Epidermal melanocyte (primary cell): Measurements from ENCODE around the gene PRKAR1B.

Experiments used
- DNase-seq: peaks from one replicate; pipeline ENCODE4 v3.0.0; 2011; ENCODE audit warnings: low spot score; ENCODE audit not compliant: insufficient read length

PRKAR1B gene

GRCh38 chr7:542131-542712 lies 184.9 kb downstream of the PRKAR1B start:
- DNase-seq: no peak

- no peak for DNase-seq
These were observed 185.4 kb downstream of the PRKAR1B start for GRCh38 chr7:541661-542060.

DNA sequence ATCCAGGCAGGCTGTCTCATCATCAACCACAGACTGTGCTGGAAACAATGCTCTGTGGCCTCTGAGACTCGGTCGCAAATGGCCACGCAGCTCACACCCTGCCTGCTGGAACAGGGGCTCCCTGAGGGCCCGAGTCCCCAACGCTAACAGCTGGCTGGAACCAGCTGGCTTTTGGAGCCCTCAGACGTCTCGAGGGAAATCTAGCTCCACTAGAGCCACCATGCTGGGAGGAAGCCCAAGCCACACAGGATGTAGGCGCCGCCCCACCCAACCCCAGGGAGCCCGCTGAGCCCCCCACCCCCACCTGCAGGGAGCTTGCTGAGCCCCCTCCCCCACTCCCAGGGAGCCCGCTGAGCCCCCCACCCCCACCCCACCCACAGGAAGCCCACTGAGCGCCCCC lies 186.1 kb downstream of the PRKAR1B start:
- DNase-seq: no peak

DNA sequence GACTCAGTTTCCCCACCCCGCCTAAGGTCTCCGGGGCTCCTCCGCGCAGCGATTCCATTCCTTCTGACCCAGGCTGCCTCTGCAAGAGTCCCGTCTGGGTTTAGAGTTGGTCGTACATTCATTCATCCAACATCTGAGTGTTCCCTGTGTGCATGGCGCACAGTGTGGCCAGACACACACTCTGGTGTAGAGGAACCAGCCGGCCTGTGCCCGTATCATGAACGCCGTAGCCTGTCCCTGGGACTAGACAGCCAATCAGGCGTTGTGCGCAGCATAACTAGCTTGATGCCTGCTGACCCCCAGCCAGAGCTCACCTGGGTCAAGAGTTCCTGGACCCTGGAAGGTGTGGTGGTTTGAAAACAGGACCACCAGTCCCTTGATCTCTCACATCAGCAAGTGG lies 186.5 kb downstream of the PRKAR1B start:
- DNase-seq: no peak

- no peak for DNase-seq
These were observed 187.2 kb downstream of the PRKAR1B start for GRCh38 chr7:539731-540411.

DNA sequence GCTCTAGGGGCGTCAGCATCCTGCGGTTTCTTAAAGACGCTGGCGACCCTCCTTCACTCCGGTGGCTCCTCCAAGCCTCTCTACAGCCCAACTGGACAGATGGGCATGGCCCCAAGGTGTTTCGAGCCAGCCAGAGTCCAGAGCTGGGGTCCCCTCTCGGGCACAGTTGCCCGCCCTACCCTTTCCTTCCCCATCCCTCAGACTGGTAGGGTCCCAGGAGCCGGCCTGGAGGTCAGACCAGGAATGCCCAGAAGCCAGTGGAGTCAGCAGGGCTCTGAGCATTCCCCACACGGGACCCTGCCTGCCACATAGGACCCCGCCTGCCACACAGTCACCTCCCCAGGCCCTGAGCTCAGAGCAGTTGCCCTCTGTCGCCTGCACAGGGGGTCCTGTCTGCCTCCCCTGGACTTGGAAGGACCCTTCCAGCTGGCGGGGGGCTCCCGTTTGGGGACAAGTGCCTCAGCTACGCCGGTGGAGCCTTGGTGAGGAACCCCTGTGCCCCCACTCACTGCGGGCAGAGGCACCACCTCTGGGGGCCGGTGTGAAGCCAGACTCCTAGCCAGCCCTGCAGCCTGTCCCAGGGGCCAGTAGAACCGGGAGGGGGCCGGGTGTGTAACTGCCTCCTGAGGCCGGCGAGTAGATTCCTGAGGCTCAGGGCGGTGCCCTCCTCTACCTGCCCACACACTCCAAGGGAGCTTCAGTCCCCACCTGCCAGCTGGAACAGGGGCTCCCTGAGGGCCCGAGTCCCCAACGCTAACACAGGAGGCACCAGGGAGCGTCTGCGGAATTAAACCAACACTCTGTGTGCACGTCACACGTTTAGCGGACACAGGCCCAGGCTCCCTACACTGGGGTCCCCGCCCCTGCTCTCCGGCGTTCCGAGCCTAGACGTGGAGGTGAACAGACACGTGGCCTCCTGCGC lies 188.1 kb downstream of the PRKAR1B start:
- no peak for DNase-seq

GRCh38 chr7:537911-538634 lies 189.0 kb downstream of the PRKAR1B start:
- peak; percentile 89 for DNase-seq

DNA sequence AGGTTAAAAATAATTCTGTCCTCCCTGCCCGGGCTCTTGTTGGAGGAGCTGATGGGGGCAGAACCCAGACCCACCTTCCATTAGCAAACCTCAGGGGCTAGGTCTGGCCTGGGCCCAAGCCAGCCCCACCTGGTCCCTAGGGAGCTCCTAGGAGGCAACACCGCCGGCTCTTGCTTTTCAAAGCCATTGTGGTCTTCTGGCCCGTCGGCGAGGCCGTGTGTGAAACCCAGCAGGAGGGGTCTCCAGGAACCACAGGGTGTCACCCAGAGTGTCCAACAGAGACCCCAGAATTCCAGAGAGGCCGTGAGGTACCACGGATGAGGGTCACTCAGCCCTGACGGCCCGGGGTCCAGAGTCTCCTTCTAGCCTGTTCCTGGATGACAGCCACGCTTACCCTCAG lies 190.8 kb downstream of the PRKAR1B start:
- no peak for DNase-seq

- no peak for DNase-seq
These were observed 192.1 kb downstream of the PRKAR1B start for GRCh38 chr7:534959-535358.

DNA sequence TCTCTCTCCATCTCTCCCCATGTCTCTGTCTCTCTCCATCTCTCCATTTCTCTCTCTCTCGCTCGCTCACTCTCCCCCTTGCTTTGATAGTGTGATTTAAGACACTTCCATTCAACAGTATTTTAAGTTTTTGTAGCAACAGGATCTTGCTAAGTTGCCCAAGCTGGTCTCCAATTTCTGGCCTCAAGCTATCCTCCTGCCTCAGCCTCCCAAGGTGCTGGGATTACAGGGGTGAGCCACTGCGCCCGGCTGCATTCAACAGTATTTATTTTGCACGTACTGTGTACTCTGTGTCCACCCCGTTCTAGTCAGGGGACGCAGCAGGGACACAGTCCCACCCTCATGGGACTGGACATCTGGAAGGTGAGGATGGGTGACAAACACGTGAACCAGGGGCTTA lies 193.0 kb downstream of the PRKAR1B start:
- DNase-seq: no peak

DNA sequence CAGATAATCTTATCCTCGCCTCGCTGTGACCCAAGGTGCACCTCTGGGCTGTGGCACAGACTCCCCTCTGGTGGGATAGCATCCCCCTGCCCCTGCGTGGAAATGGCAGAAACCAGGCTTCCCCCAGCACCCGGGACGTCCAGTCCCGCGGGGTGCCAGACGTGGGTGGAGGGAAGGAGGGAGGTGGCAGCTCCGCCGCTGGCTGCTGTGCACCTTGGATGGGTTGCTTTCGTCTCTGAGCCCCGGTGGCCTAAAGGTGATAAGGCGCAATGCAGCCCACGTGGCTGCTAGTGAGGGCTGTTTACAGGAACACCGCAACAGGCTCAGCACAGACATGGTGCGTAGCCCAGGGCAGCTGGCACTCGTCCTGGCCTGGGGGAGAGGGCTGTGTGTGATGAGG lies 193.8 kb downstream of the PRKAR1B start:
- DNase-seq: no peak

DNA sequence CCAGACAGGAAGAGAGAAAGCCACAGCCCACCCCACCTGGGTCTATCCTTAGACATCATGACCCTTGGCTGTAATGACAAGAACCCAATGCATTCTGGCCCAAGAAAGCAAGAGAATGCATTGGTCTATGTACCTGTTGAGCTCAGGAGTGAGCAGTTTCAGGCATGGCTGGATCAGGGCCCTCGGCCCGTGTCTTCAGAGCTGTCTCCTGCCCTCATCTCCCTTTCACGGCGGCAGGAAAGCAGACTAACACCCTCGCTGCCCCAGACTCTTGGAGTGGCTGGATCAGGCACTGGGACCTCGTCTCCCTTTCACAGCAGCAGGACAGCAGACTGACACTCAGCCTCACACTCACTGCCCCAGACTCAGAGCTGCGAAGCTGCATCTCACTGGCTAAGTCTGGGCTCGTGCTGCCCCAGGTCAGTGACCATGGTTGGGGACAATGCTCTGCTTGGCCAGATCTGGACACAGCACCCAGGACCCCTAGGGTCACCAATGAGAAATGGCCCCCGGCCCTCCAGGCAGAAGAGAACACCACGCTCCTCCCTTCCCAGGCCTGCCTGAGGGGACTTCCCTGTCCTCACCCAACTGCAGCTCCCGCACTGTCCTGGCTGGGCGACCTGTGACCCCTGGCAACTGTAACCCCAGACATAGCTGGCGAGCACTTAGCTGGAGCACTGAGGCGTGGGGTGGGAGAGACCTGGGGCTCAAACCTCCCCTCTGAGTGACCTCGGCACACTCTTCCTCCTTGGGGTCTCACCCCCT lies 194.5 kb downstream of the PRKAR1B start:
- no peak for DNase-seq

DNA sequence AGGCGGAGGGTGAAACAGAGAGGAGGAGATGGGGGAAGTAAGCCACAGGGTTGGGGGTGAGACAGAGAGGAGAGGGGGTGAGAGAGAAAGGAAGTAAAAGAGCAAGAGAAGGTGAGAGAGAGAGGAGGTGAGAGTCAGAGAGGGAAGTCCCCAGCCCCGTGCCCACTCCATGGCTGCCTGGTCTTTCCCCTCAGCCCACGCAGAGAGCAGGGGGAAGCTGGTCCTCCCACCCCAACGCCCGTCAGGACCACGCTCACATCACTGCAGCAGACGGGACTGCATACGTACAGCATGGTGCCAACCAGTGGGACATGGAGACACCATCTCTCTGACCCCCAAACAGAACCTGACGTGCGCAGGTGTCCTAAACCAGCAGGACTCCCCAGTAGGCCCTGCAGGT lies 195.3 kb downstream of the PRKAR1B start:
- DNase-seq: no peak

DNA sequence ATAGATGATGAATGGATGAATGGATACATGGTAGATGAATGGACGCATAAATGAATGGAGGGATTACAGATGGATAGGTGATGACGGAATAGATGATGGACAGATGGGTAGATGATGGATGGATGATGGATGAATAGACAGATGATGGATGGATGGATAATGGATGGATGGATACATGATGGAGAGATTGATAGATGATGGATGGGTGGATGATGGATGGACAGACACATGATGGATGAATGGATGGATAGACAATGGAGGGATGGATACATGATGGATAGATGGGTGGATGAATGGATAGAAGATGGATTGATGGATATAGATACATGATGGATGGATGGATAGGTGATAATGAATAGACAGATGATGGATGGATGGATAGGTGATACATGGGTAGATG lies 198.6 kb downstream of the PRKAR1B start:
- DNase-seq: no peak

DNA sequence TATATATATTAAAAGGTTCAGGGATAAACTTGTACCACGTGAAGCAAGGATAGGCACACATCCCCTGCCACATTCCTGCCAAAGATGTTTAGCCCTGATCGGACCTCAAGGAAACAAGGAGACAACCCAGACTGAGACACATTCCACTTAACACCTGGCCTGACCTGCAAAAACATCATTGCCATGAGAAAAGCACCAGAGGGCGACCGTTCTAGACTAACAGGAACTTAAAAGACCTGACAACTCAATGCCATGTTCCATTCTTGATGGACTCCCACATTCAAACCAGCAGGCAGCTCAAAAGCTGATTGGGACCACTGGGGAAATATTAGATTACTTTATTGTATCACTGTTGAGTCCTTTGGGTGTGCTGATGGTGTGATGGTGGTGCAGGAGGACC lies 199.4 kb downstream of the PRKAR1B start:
- no peak for DNase-seq

- DNase-seq: no peak
These were observed 200.5 kb downstream of the PRKAR1B start for GRCh38 chr7:526460-527034.

DNA sequence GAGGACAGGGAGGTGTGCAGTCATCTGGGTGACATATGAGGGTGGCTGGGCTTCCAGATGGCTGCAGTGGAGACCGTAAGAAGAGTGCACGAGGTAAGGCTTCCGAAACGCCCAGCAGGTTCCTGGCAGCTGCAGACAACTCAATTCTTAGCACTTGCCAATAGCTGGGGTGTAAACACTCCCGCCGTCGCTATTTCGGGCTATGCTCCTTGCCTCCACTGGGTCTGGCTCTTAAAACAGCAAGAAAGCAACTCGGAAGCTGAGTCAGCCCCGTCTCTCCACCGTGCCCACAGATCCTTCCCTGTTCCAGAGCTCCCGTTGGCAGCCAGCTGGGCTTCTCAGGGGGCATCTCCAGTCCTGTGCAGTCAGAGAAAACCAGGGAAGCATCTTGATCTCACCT lies 201.3 kb downstream of the PRKAR1B start:
- no peak for DNase-seq

- no peak for DNase-seq
These were observed 202.3 kb downstream of the PRKAR1B start for GRCh38 chr7:524800-525199.

GRCh38 chr7:523347-524336 lies 203.4 kb downstream of the PRKAR1B start:
- no peak for DNase-seq

DNA sequence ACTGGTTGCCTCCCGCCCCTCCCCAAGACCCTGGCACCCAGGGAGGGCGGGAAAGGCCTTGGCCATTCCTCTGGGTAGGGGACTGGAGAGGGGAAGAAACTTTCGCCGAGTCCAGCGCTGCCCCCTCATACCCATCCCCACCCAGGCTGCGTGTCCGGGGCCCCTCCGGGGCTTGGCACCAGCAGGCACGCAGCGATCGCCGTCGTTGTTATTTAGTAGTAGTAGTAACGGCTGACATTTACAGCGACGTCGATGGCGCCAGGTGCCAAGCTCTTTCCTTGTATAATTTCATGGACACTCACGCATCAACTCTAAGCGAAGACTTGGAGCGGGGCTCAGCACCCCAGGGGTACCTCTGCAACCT lies 204.1 kb downstream of the PRKAR1B start:
- DNase-seq: no peak
